ENCODE measurements around the gene B3GALT6. TPM values are rescaled to one million over a fixed set of nuclear protein-coding genes. Genes with fewer than 3 reads are reported as not detected.

The B3GALT6 gene
- total RNA-seq, 4 donors from 2014 or later: 1.8 to 23.5 (median 17.6) TPM

DNA sequence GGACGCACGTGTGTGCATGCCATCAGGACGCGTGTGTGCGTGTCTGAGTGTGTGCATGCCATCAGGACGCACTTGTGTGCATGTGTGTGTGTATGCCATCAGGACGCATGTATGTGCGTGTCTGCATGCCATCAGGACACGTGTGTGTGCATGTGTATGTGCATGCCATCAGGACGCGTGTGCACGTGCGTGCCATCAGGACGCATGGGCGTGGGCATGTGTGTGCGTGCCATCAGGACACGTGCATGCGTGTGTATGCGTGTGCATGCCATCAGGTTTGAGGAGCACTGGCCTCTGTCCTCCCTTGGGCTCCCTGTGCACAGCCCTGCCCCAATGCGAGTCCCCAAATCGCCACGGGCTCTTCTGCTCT is 27.1 kb downstream of the B3GALT6 start:
- Histone ChIP-seq H3K9me3 (no peaks in the 10 kb centered on the region), H3K27ac (no peak overlapping the region), H3K4me1 (no peaks in the 10 kb centered on the region), H3K4me3 (no peak overlapping the region), H3K27me3 (no peaks in the 10 kb centered on the region), H3K36me3 (no peaks in the 10 kb centered on the region)
- intact Hi-C loops (cut with DNase I; ENCODE audit: low total_unique reads): no loop called here
- no peak for TF ChIP-seq POLR2A (IDR thresholded peaks at IDR 0.05)
- TF ChIP-seq, protein P1, sequence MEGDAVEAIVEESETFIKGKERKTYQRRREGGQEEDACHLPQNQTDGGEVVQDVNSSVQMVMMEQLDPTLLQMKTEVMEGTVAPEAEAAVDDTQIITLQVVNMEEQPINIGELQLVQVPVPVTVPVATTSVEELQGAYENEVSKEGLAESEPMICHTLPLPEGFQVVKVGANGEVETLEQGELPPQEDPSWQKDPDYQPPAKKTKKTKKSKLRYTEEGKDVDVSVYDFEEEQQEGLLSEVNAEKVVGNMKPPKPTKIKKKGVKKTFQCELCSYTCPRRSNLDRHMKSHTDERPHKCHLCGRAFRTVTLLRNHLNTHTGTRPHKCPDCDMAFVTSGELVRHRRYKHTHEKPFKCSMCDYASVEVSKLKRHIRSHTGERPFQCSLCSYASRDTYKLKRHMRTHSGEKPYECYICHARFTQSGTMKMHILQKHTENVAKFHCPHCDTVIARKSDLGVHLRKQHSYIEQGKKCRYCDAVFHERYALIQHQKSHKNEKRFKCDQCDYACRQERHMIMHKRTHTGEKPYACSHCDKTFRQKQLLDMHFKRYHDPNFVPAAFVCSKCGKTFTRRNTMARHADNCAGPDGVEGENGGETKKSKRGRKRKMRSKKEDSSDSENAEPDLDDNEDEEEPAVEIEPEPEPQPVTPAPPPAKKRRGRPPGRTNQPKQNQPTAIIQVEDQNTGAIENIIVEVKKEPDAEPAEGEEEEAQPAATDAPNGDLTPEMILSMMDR (IDR thresholded peaks at IDR 0.05): no peak
- no peak for DNase-seq

DNA sequence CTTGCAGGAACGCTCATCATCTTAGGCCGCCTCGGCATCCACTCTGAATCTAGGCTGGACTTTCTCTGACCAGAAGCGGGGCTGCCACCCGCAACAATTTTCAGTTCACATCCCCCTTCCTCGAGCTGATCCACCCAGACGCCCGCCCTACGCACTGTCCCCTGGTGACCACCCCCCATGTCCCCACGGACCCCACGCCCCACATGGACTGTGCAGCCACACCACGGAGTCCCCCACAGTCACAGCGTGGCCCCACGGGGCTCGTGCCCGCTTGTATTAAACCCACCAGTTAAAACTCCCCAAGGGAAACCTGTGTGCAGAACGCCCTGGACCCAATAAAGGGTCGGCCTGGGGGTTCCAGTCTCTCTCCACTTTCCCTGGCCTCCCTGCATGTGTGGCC is 27.5 kb downstream of the B3GALT6 start:
- H3K4me1 ChIP-seq: no peaks in the 10 kb centered on the region
- no peak for TF ChIP-seq POLR2A (IDR thresholded peaks at IDR 0.05)
- TF ChIP-seq, protein P1 (IDR thresholded peaks at IDR 0.05): no peak
- no peaks in the 10 kb centered on the region for H3K27me3 ChIP-seq
- intact Hi-C loops (cut with DNase I; ENCODE audit: low total_unique reads): no loop called here
- no peak overlapping the region for H3K4me3 ChIP-seq
- no peaks in the 10 kb centered on the region for H3K9me3 ChIP-seq
- no peak for DNase-seq
- H3K27ac ChIP-seq: no peak overlapping the region
- H3K36me3 ChIP-seq: no peaks in the 10 kb centered on the region

DNA sequence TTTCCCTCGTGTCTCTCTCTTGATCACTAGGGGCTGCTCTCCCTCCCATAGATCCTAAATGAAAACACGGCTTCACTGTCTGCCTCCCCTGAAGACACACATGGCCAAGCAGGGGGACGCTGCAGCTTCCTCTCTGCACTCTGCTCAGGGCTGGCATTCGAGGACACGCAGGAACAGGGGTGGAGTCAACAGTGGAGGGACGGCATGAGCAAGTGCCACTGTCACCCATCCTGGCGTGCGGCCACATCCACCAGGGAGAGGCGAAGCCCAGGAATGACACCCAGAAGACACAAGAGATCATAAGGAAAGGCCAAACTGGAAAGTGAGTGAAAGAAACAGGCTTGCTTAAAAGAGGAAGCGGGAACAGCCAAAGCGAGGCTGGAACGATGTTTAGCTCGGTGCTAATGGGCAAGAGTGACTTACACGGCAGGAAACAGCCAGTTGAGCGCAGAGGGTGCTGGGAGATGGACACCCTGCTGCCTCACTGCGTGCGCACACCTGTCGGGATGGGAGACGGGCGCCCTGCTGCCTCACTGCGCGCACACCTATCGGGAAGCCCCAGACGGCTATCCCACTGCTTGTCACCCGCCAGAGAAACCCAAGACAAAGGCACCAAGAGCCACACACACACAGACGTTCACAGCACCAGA is 28.0 kb downstream of the B3GALT6 start:
- Histone ChIP-seq H3K4me3 (no peak overlapping the region), H3K9me3 (no peaks in the 10 kb centered on the region), H3K27ac (no peak overlapping the region), H3K4me1 (no peaks in the 10 kb centered on the region), H3K36me3 (no peaks in the 10 kb centered on the region), H3K27me3 (no peaks in the 10 kb centered on the region)
- TF ChIP-seq POLR2A (IDR thresholded peaks at IDR 0.05): no peak
- TF ChIP-seq, protein P1 (IDR thresholded peaks at IDR 0.05): no peak
- DNase-seq: no peak
- intact Hi-C loops (cut with DNase I; ENCODE audit: low total_unique reads): no loop called here

DNA sequence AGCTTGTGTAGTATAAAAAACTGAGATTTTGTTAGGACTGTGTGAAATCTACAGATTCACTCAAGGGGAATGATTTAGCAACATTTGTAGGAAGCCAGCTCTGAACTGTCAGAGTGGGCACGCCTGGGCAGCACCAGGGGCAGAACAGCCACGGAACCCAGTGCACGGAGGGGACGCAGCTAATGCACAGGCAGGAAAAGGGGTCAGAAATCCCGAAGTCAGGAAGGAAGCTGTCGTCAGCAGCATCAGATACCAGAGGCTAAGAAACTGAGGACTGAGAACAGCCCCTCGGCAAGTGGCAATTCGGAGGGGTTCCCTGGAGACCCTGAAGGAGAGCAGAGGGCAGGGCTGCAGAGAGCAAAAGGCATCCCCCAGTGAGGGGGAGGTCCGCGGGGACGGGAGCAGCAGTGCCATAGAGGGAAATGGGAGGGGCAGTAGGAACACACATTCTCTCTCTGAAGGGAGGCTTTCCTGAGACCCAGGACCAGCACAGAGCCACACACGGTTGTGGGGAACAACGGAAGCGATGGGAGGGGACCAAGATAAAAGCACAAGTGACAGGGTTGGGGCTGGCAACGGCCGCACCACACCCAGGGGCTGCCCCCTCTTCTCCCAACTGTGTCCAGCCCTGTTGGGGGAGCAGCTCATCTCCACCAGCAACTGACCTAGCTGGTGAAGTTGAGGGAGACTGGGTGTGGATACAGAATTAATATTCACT is 29.0 kb downstream of the B3GALT6 start:
- Histone ChIP-seq H3K27ac (no peak overlapping the region), H3K4me1 (no peaks in the 10 kb centered on the region), H3K4me3 (no peak overlapping the region), H3K27me3 (no peaks in the 10 kb centered on the region), H3K36me3 (no peaks in the 10 kb centered on the region), H3K9me3 (no peaks in the 10 kb centered on the region)
- TF ChIP-seq, protein P1 (IDR thresholded peaks at IDR 0.05): no peak
- TF ChIP-seq POLR2A (IDR thresholded peaks at IDR 0.05): no peak
- DNase-seq: no peak
- intact Hi-C loops (cut with DNase I; ENCODE audit: low total_unique reads): no loop called here

DNA sequence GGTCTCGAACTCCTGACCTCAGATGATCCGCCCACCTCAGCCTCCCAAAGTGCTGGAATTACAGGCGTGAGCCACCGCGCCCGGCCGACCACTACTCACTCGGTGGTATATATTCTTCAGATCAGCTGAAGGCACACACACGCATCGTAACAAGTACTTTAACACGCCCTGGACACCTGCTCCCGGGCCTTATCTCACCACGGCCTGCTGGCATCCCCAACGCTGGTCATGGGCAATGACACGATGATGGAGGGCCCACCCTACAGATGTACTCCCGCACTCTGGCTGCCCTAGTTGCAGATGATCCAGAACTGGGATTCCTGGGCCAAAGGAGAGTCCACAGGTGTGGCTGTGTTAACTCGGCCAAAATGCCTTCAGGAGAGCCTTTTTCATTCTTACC is 30.0 kb downstream of the B3GALT6 start:
- Histone ChIP-seq H3K4me3 (no peak overlapping the region), H3K27ac (no peak overlapping the region), H3K4me1 (no peaks in the 10 kb centered on the region), H3K9me3 (no peaks in the 10 kb centered on the region), H3K27me3 (no peaks in the 10 kb centered on the region), H3K36me3 (no peaks in the 10 kb centered on the region)
- no peak for DNase-seq
- no peak for TF ChIP-seq POLR2A (IDR thresholded peaks at IDR 0.05)
- TF ChIP-seq, protein P1 (IDR thresholded peaks at IDR 0.05): no peak
- intact Hi-C loops (cut with DNase I; ENCODE audit: low total_unique reads): no loop called here

Data from uterus (tissue), 4 donors.